D721Med (cell line): ENCODE data around the gene SSBP4.
A peak's percentile ranks its signal among the peaks of the same experiment; 100 is the strongest.
"Not testable (repeated sequence)": the region's sequence is repeated elsewhere in the genome, so short reads cannot be mapped to it uniquely, and the experiment has no call there.

Experiments
- DNase-seq: peaks from one replicate; pipeline ENCODE4 v3.0.0; 2011; ENCODE audit warnings: low spot score; ENCODE audit not compliant: insufficient read length
- FAIRE-seq: peaks from 2 replicates; lab custom pipeline; 2011; peaks lifted over from hg19 to GRCh38; lab: Jason Lieb, UNC
- CTCF ChIP-seq: IDR thresholded peaks from 2 replicates; pipeline ENCODE4 v1.5.1; 2012; ENCODE audit warnings: mild to moderate bottlenecking, control low read depth; ENCODE audit not compliant: insufficient read depth; ENCODE audit errors: missing control alignments

SSBP4 gene

DNA sequence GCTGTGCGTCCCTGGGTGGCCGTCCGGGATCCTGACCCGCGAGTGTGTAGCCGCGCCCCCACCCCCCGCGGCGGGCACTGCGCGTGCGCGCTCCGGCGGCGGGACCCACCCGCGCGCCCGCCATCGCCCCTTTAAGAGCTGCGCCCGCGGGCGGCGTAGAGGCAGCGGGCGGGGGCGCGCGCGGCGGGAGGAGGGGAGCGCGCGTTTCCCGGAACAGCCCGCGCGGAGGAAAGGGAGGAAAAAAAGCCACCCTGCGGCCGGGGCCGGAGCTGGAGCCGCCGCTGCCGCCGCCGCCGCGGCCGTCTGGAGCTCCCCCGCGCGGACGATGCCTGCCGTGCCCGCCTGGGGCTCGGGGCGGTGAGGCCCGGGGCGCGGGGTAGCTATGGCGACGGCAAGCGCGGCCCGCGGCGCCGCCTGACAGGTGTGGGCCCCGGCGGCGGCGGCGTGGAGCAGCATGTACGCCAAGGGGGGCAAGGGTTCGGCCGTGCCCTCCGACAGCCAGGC lies at the start of gene SSBP4:
Gene SSBP4 (plus strand): TSS at position 204 of the 504 bp plus-strand sequence. CDS start 251 bp downstream, at position 455.
- FAIRE-seq: no peak

GRCh38 chr19:18373407-18373891 lies 45.7 kb upstream of the SSBP4 start:
- FAIRE-seq (no peak), DNase-seq (no peak)
- no peak for TF ChIP-seq CTCF

More for the DNA sequence above, at the start of gene SSBP4:
- peak; percentile 80 for DNase-seq
- TF ChIP-seq CTCF: peak; percentile 6

DNA sequence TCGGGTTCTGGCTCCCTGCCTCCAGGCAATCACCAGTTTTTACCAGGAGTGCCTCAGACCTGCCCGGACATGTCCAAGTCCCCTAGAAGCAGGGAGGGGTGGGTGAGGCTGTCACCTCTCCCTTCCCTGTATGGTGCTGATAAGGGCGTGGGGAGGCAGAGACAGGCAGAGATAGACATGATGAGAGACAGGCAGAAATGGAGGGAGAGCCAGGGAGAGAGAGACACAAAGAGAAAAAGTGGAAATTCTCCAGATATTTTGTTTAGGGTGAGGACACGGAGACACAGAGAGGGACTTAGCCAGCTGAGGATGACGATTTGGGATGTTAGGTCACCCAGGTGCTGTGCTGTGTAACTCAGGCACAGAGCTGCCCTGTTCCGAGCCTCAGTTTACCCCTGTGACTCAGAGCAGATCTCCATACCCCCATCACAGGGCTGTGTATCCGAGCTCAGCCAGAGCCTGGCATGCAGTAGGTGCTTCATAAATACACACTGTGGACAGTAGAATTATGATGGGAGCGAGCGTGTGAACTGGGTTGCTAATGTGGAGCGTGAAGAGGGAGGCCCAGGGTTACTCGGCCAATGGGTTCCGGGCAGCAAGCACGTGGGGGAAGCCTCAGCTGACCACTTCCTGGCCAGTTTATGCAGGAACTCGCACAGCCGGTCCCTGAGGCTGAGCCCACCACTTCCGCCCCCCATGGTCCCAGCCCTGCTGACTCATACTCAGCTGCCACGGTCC lies 45.1 kb upstream of the SSBP4 start:
- DNase-seq: no peak
- no peak for TF ChIP-seq CTCF
- no peak for FAIRE-seq

GRCh38 chr19:18377026-18377425 lies 42.2 kb upstream of the SSBP4 start:
- no peak for TF ChIP-seq CTCF
- no peak for FAIRE-seq
- no peak for DNase-seq

DNA sequence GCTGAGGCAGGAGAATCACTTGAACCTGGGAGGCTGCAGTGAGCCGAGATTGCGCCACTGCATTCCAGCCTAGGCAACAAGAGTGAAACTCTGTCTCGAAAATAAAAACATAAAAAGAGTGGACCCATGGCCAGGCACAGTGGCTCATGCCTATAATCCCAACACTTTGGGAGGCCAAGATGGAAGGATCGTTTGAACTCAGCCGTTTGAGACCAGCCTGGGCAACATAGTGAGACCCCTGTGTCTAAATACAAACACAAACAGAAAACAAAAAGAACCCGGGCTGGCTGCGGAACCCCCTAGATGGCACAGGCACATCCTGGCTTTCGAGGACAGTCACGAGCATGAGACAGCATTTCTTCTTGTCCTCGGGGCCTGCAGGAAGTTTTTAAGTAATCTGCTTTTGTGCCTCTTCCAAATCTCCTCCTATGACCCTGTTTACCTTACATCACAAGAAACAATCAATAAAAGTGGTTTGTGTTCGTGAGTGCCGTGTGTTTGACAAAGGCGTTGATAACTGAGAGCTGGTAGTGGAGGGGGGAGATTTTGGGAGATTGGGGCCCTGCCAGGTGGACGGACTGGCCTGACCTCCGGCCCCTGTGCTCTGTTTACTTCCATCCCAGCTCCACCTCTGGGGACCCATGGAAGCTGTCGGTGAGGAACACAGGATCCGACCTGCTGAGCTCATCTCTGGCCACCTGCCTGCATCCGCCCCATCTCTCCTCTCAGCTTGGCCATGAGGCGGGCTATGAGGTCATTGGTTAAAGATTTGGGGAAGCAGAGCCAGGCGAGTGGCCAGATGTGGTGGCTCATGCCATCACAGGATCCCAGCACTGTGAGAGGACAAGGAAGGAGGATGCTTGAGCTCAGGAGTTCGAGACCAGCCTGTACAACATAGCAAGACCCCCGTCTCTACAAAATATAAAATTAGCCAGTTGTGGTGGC lies 39.1 kb upstream of the SSBP4 start:
- FAIRE-seq: no peak
- no peak for DNase-seq
- no peak for TF ChIP-seq CTCF

DNA sequence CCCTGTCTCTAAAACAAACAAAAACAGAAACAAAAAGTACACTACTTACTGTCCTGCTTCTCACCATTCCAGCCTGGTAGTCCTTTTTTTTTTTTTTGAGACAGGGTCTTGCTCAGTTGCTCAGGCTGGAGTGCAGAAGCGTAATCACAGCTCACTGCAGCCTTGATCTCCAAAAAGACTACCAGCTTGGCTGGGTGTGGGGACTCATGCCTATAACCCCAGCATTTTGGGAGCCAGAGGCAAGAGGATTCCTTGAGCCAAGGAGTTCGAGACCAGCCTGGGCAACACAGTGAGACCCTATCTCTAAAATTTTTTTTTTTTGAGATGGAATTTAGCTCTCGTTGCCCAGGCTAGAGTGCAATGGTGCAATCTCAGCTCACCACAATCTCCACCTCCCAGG lies 38.4 kb upstream of the SSBP4 start:
- no peak for DNase-seq
- no peak for TF ChIP-seq CTCF
- no peak for FAIRE-seq

- FAIRE-seq: not testable (repeated sequence)
These were observed 35.6 kb upstream of the SSBP4 start for GRCh38 chr19:18383622-18384021.

More at GRCh38 chr19:18383622-18384021, 35.6 kb upstream of the SSBP4 start:
- not testable (repeated sequence) for DNase-seq
